Loucy (cell line): ENCODE data around the gene MMP24.

Experiments
- H2AFZ ChIP-seq: fragments of 200-600 bp; sonication (generic); 2 replicates; pipeline ENCODE4 v1.6.0; 2016; ENCODE audit warnings: antibody characterized with exemption, mild to moderate bottlenecking, low read length, moderate library complexity
- H3F3A ChIP-seq: fragments of 200-600 bp; 2 replicates; pipeline ENCODE4 v1.6.0; 2016; ENCODE audit warnings: antibody characterized with exemption, low read depth, mild to moderate bottlenecking
- H3K27me3 ChIP-seq: fragments of 200-600 bp; sonication (generic); 2 replicates; pipeline ENCODE4 v1.6.1; 2014; ENCODE audit warnings: low read length, mild to moderate bottlenecking; ENCODE audit not compliant: insufficient read depth, poor library complexity, severe bottlenecking
- H3K36me3 ChIP-seq: fragments of 200-600 bp; sonication (generic); 2 replicates; pipeline ENCODE4 v1.6.1; 2016; ENCODE audit warnings: low read length; ENCODE audit not compliant: insufficient read depth
- H3K4me1 ChIP-seq: fragments of 200-600 bp; sonication (generic); 2 replicates; pipeline ENCODE4 v1.5.1; 2014; ENCODE audit warnings: low read length, mild to moderate bottlenecking; ENCODE audit not compliant: insufficient read depth, poor library complexity, severe bottlenecking
- H3K4me2 ChIP-seq: fragments of 200-600 bp; sonication (generic); 2 replicates; pipeline ENCODE4 v1.6.0; 2014; ENCODE audit warnings: antibody characterized with exemption, low read length, low read depth, mild to moderate bottlenecking; ENCODE audit not compliant: poor library complexity, severe bottlenecking
- H3K4me3 ChIP-seq: fragments of 200-600 bp; sonication (generic); 2 replicates; pipeline ENCODE4 v1.5.1; 2014; ENCODE audit warnings: low read length, mild to moderate bottlenecking, mixed read lengths; ENCODE audit not compliant: poor library complexity, severe bottlenecking
- H3K79me2 ChIP-seq: fragments of 200-600 bp; sonication (generic); 2 replicates; pipeline ENCODE4 v1.6.1; 2014; ENCODE audit warnings: low read length; ENCODE audit not compliant: insufficient read depth
- H3K9ac ChIP-seq: fragments of 200-600 bp; sonication (generic); 2 replicates; pipeline ENCODE4 v1.6.0; 2014; ENCODE audit warnings: mild to moderate bottlenecking, low read depth, low read length, moderate library complexity; ENCODE audit not compliant: poor library complexity, severe bottlenecking
- H3K9me2 ChIP-seq: fragments of 200-600 bp; sonication (generic); replicated peaks from 2 replicates; pipeline ENCODE4 v1.6.1; 2016; ENCODE audit warnings: low read depth, low read length, mixed read lengths
- H3K9me3 ChIP-seq: fragments of 200-600 bp; sonication (generic); 2 replicates; pipeline ENCODE4 v1.6.1; 2014; ENCODE audit warnings: mild to moderate bottlenecking, antibody characterized with exemption, low read length, low read depth; ENCODE audit not compliant: insufficient read depth
- H4K20me1 ChIP-seq: fragments of 200-600 bp; sonication (generic); 2 replicates; pipeline ENCODE4 v1.6.0; 2014; ENCODE audit warnings: antibody characterized with exemption, low read length, mild to moderate bottlenecking; ENCODE audit not compliant: insufficient read depth, poor library complexity, severe bottlenecking
- CTCF ChIP-seq: fragments of 200-600 bp; sonication (generic); conservative IDR thresholded peaks from 2 replicates; pipeline ENCODE4 v1.5.1; 2014; ENCODE audit warnings: mild to moderate bottlenecking, antibody characterized with exemption, low read length
- EZH2phosphoT487 ChIP-seq: fragments of 200-600 bp; IDR thresholded peaks from 2 replicates; pipeline ENCODE4 v1.6.1; 2018; ENCODE audit warnings: antibody characterized with exemption, mild to moderate bottlenecking, moderate library complexity, borderline replicate concordance

MMP24 gene

GRCh38 chr20:35281506-35282101 lies 55.1 kb downstream of the MMP24 start:
- H3K27me3 ChIP-seq, result no peaks in the 10 kb centered on the region
- H3K4me1 ChIP-seq, result peaks cover 14% of the 10 kb centered on the region
- peaks cover 39% of the 10 kb centered on the region; the same call in 1 of the 2 replicates for H3K36me3 ChIP-seq
- no peaks in the 10 kb centered on the region for H3K9me2 ChIP-seq
- no peaks in the 10 kb centered on the region for H3K9me3 ChIP-seq
- H4K20me1 ChIP-seq, result peaks cover 31% of the 10 kb centered on the region
- H3K9ac ChIP-seq, result no peak overlapping the region
- no peak overlapping the region for H3K4me3 ChIP-seq
- H3K4me2 ChIP-seq, result no peak overlapping the region
- no peak overlapping the region for H2AFZ ChIP-seq
- H3F3A ChIP-seq, result peaks cover 4% of the 10 kb centered on the region; the same call in 1 of the 2 replicates
- H3K79me2 ChIP-seq, result peaks cover 51% of the 10 kb centered on the region
- TF ChIP-seq EZH2phosphoT487 (no peak), CTCF (no peak)

DNA sequence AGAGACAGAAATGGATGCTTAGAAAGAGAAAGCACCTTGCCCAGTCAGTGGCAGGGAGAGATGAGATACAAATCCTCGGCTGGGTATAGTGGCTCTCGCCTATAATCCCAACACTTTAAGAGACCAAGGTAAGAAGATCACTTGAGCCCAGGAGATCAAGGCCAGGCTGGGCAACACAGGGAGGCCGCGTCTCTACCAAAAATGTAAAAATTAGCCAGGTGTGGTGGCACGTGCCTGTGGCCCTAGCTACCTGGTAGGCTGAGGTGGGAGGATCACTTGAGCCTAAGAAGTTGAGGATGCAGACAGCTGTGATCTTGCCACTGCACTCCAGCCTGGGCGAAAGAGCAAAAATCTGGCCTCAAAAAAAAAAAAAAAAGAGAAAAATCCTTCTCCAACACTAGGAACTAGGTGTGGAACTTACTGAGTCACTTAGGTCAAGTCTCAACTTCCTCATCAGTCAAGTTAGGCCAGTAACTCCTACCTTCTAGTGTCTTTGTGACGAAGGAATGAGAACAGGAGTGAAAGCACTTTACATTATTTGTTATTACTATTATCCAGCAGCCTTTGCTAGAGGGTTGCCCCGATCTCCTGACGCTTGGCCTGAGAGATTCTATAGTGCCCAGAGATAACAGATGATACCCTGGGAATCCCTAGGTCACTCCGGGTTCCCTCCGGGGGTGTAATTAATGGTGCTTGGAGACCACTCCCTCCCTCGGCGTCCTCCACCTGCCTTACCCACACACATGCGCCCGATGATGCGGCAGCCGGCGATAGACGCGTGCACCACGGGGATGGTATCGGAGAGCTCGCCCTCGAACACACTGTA lies 57.2 kb downstream of the MMP24 start:
- TF ChIP-seq CTCF (no peak), EZH2phosphoT487 (no peak)
- H3K9ac ChIP-seq, result peak overlapping the region; percentile 89
- H3K4me3 ChIP-seq, result peak overlapping the region; percentile 87
- H3K9me3 ChIP-seq, result no peaks in the 10 kb centered on the region
- H3F3A ChIP-seq, result no peaks in the 10 kb centered on the region
- peak overlapping the region; percentile 86 for H3K4me2 ChIP-seq
- H3K9me2 ChIP-seq, result no peaks in the 10 kb centered on the region
- H3K79me2 ChIP-seq, result peaks cover 45% of the 10 kb centered on the region
- peaks cover 14% of the 10 kb centered on the region for H3K4me1 ChIP-seq
- peak overlapping the region; percentile 89 for H2AFZ ChIP-seq
- H3K36me3 ChIP-seq, result peaks cover 30% of the 10 kb centered on the region; the same call in 1 of the 2 replicates
- H4K20me1 ChIP-seq, result peaks cover 28% of the 10 kb centered on the region
- H3K27me3 ChIP-seq, result no peaks in the 10 kb centered on the region

GRCh38 chr20:35284267-35284991 lies 57.9 kb downstream of the MMP24 start, which contains the start of gene EIF6:
TSS of gene EIF6 (minus strand) at chr20:35284772. CDS start at chr20:35284487, 285 bp downstream.
- peaks cover 45% of the 10 kb centered on the region for H3K79me2 ChIP-seq
- peak within 1 kb of the TSS; percentile 86 for H3K4me2 ChIP-seq
- peaks cover 28% of the 10 kb centered on the region for H4K20me1 ChIP-seq
- no peaks in the 10 kb centered on the region for H3K9me3 ChIP-seq
- peak within 1 kb of the TSS; percentile 87 for H3K4me3 ChIP-seq
- H3K4me1 ChIP-seq, result peaks cover 14% of the 10 kb centered on the region
- no peaks in the 10 kb centered on the region for H3K9me2 ChIP-seq
- no peaks in the 10 kb centered on the region for H3F3A ChIP-seq
- no peaks in the 10 kb centered on the region for H3K27me3 ChIP-seq
- H3K9ac ChIP-seq, result peak within 1 kb of the TSS; percentile 89
- peaks cover 22% of the 10 kb centered on the region; the same call in 1 of the 2 replicates for H3K36me3 ChIP-seq
- TF ChIP-seq CTCF (no peak), EZH2phosphoT487 (no peak)
- peak within 1 kb of the TSS; percentile 89 for H2AFZ ChIP-seq
